ENCODE data around the gene DERL3.

Gene DERL3

GRCh38 chr22:23846081-23846469, 7.3 kb upstream of the DERL3 start:
- no peak for DNase-seq

GRCh38 chr22:23845265-23846080, 6.7 kb upstream of the DERL3 start:
- no peak for DNase-seq

- DNase-seq, result no peak
Observed at GRCh38 chr22:23844739-23845202, 6.0 kb upstream of the DERL3 start.

- DNase-seq, result no peak
Observed at GRCh38 chr22:23842599-23842998, 3.8 kb upstream of the DERL3 start.

GRCh38 chr22:23841736-23842445, 3.1 kb upstream of the DERL3 start:
- no peak for DNase-seq

GRCh38 chr22:23841292-23841691, 2.5 kb upstream of the DERL3 start:
- no peak for DNase-seq

GRCh38 chr22:23840026-23840425, 1.2 kb upstream of the DERL3 start:
- no peak for DNase-seq

- peak in 1 of 2 experiments; percentile 31 for DNase-seq
Observed at GRCh38 chr22:23837911-23838680, 710 bp downstream of the DERL3 start.

GRCh38 chr22:23837496-23837859, 1.3 kb downstream of the DERL3 start:
- peak in 1 of 2 experiments; percentile 78 for DNase-seq

- DNase-seq, result peak in 1 of 2 experiments; percentile 53
Observed at GRCh38 chr22:23836692-23837495, 1.9 kb downstream of the DERL3 start.

- no peak for DNase-seq
Observed at GRCh38 chr22:23836281-23836680, 2.5 kb downstream of the DERL3 start.

- no peak for DNase-seq
Observed at GRCh38 chr22:23835484-23836144, 3.2 kb downstream of the DERL3 start.

GRCh38 chr22:23834793-23835483, 3.9 kb downstream of the DERL3 start:
- DNase-seq, result no peak

- DNase-seq, result no peak
Observed at GRCh38 chr22:23834406-23834792, 4.4 kb downstream of the DERL3 start.

- no peak for DNase-seq
Observed at GRCh38 chr22:23833911-23834317, 4.9 kb downstream of the DERL3 start.

- DNase-seq, result no peak
Observed at GRCh38 chr22:23833017-23833751, 5.6 kb downstream of the DERL3 start.

- DNase-seq, result no peak
Observed at GRCh38 chr22:23832226-23833016, 6.4 kb downstream of the DERL3 start.

GRCh38 chr22:23831781-23832180, 7.0 kb downstream of the DERL3 start:
- DNase-seq, result no peak

- DNase-seq, result no peak
Observed at GRCh38 chr22:23831261-23831660, 7.5 kb downstream of the DERL3 start.

- DNase-seq, result no peak
Observed at GRCh38 chr22:23829845-23830372, 8.9 kb downstream of the DERL3 start.

Measured in NCI-H526 (cell line).